Cortex of kidney (tissue), 1 donor: ENCODE data around the gene NRIP2.

ENCODE experiments used
- DNase-seq: peaks from one replicate; lab custom pipeline; 2025; lab: John Stamatoyannopoulos, UW

NRIP2 gene

DNA sequence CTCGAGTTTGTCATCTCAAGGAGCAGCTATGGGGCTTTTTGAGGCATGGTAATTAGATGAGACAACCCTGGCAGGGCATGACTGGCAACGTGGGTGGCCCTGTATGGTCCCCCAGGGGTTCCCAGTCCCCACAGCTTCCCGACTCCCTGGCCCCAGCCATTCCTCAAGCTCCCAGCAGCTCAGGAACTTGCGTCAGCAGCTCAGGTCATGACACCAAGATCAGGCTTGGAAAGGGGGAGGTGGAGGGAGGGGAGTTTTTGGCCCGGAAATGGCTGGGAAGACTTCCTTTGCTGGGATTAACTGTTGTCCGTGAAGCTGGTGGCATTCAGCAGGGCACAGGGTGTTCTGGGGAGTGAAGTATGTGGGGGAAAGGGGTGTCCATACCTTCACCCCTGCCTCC is 10.4 kb upstream of the NRIP2 start:
- no peak for DNase-seq

DNA sequence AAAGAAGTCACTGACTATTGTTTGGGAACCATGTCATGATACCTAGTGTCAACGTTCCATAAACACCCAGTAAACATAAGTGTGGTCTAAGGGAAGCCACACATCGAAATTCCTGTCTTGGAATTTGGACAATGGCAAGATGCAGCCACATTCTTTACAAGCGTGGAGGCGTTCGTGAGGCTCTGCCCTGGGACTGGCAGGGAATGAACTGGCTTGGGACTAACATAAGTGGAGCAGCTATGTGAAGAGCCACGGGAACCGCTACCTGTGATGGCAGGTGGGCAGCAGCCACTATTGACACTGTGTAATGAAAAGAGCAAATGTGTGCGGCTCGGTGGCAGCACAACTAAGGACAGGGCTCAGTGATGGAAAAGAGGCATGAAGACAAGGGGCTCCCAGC is 10.0 kb upstream of the NRIP2 start:
- no peak for DNase-seq

DNA sequence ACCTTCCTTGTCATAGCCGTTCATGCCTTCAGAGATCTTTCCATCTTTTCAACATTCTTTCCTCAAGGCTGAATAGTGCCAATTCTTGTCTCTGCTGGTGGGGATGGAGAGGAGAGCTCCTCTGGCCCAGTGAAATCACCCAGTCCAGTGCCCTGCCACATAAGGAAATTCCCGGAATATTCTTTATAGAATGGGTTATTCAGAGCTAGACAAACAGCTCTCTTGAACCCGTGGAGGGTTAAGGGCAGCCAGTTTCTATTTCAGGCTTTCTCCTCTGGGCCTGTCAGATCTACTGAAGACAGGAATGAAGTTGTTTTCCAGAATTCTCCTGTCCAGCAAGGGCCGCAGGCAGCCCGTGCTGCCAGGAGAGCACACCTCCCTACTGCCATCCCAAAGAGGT is 8.1 kb upstream of the NRIP2 start:
- no peak for DNase-seq

DNA sequence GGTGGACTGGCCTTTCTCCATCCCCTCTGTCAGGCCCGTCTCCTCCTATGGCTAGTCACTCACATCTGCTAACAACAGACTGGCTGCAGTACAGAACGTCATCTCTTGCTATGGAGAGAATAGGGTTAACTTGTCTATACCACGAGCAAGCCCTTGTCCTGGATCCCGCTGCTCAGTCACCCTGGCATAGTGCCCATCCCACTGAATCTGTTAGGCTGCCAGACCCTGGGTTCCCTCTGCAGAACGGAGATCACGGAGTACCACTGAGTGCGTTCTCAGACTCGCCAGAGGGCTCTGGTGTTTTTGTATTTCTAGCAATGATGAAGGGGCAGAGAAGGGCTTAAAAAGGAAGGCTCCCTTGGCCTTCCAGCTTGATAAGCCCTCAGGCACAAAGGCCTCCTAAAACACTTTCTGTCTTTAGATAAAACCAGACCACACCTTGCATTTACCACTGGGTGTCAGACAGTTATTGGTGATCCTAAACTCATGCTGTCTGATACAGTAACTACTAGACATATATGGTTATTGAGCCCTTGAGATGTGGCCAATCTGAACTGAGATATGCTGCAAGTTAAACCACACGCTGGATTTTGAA is 6.3 kb upstream of the NRIP2 start:
- DNase-seq: no peak

DNA sequence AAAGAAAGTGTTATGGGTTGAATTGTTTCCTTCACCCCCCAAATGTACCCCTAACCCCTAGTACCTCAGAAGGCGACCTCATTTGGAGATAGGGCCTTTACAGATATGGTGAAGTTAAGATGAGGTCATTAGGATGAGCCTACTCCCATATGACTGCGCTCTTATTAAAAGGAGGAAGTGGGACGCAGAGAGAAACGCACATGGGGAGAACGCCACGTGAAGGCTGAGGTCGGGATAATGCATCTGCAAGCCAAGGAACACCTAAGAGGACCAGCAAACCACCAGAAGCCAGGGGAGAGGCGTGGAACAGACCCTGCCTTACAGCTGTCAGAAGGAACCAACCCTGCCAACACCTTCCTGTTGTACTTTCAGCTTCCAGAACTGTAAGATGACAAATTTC is 1.7 kb upstream of the NRIP2 start:
- DNase-seq: no peak

DNA sequence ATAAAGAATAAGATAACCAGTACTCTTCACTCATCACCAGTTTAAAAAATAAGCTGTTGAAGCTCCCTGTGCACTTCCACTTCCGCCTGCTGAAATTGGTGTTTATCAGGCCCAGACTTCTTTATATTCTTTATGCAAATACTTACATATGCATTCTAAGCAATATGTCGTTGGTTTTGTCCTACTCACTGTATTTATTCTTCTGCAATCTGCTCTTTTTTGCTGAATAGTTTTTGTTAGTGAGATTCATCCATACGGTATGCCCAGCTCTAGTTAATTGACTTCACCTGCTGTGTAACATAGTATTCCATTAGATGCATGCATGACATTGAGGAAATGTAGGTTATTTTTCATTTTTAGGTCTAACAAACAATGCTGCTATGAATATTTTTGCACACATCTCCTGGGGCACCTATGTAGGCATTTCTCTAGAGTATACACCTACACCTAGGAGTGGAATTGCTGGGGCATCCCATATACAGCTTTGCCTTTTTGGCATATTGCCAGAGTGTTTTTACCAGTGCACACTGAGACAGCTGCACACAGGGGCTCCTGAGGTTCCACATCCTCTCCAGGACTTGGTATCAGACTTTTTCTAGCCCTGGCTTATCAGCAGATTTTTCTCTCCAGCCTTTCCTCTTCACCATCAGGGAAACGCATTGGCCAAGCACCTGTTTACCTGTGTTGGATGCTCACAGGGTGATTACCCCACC is 1.0 kb upstream of the NRIP2 start:
- no peak for DNase-seq

DNA sequence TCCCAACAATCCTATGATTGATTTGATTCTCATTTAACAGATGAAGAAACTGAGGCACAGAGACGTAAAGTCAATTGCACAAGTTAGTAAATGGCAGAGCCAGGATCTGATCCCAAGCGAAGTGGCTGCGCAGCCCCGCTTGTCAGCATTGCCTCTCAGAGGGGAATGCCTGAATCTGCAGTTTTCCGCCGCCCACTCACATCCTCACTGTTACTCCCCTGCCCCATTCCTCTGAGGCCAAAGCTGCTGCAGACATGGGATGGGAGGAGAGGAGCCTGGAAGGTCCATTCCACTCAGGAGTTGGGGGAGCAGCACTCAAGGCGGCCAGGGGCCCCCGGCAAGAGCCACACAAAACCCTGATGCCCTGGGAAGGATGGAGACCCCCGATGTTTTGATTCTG is 1.0 kb downstream of the NRIP2 start:
- no peak for DNase-seq

DNA sequence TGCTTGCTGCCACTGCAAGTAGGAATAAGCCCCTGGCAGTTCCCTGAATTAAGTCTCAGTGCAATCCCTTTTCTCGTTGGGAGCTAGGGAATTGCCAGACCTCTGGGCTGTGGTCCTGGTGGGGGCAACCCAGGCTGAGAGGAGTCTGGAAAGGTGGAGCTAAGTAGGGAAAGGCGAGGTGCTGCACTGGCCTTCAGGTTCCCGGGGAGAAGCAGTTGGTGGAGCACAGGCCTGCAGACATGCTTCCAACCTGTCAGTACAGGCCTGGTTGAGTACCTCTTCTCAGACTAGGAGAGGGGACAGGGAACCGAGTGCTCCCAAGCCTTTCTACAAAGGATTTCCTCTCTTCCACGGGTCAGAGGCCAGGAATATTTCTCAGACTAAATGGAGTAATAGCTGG is 1.5 kb downstream of the NRIP2 start:
- DNase-seq: no peak

DNA sequence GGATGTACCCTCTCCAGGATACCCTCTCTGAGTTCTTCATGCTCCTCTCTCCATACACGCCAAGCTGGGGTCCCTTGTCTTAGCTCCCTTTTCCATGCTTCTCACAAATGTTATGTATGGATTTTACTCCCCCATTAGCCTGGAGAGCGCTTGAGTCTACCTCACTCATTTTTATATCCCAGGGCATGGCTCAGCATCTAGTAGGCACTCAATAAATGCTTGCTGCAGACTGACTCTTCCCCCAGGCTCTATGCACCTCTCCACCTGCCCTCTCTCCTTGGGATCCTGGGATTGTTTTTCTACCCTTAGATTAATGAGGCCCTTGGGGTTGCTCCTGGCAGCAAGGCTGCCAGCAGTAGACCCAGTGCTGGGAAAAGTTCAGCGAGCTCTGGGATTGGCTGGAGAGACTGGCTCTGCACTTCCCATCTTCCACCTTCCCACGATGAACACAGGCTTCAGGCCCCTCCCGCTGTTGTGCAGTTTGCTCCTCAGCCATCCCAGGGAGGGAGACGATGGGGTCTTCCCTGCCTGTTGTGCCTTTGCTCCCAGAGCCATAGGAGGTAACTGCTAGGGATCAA is 2.2 kb downstream of the NRIP2 start:
- DNase-seq: no peak

DNA sequence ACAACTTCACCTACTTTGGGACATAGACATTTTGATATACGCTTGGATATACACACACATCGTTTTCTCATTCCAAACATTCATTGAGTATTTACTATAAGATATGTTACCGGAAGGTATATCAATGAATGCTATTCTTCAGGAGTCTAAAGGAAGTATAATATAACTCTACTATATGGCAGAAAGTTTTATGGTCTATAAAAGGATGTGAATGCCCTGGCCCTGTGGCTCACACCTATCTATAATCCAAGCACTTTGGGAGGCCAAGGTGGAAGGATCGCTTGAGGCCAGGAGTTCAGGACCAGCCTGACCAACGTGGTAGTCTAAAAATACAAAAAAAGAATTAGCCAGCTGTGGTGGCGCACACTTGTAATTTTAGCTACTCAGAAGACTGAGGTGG is 5.6 kb downstream of the NRIP2 start:
- no peak for DNase-seq

DNA sequence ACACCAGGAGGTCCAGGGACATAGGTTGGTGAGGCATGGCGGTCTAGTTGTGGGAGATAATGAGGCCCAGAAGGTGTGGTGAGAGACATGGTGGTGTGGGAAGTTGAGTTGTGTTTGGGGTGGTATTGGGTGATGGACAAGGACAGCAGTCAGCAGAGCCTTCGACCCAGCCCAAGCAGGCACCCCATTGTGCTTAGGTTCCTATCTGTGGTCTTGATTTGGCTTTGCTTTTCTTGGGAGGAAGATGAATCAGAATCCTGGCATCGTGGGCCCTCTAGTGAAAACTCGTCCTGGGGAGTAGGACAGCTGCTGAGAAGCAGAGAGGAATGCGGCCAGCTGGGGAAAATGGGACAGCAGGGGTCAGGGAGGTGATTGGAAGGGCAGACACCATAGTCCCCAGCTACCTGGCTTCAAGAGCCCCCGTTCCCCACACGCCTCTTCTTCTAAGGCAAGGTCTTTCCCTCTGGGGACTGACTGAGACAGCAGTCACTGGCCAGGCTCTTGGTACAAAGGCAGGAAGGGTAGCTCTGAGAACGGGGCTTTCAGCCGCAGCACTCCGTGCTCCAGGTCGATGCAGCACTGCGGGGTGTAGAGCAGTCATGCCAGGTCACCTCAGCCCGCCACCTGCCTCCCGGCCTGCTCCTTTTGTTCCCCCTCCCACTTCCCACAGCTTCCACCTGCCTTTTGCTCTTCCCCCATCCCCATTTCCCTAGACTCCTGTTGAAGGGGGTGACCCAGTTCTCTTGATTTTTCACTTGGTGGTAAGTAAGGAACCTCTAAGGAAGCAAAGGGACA is 7.9 kb downstream of the NRIP2 start:
- DNase-seq: no peak

DNA sequence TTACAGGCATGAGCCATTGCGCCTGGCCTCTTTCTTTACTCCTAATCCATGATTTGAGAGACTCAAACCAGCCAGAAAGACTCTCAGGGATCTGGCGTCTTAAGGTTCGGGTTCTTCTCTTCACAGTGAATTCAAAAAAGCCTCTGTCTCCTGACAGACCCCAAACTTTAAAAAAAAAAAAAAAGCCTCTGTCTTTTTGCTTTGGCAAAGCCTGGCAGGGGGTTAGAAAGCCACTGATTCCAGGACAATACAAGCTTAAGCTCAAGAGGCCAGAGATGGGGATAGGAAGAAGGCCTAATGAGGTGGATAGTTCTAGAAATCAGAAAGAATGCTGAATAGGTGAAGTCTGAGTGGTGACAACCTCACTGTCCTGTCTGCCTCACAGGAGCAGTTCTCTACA is 8.8 kb downstream of the NRIP2 start:
- no peak for DNase-seq

DNA sequence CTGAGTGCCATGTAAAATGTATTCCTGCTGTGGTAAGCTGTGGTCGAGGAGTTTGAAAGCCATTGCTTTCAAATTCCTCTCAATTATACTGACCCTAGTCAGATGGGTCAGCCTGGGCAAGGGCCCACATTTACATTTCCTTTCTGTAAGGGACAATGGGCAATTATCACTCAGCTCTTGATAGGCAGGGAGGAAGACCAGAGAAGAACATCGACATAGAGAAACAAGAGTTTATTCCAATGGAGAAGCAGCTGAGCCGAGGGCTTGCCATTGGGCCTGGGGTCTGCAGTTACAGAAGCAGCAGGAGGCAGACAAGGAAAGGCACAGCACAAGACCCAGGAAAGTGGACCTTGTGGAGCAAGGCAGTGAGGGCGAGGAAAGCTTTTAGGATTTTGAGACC is 9.7 kb downstream of the NRIP2 start:
- no peak for DNase-seq

DNA sequence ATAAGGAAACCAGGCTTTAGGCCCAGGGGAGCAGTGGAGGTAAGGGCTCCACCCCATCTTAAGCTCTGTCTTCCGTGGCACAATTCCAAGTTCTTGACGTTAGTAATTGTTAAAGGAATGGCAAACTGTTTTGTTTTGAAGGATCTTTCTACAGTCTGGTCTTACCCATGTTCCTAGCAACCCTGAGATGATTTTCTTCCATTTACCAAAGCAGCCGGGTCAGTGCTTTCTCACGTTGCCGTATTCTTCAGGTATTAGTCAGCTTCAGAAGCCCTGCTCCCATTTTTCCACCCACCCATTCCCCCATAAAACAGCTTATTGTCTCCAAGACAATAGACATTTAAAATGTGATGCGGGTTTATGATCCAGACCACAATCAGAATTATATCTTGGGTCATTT is 10.3 kb downstream of the NRIP2 start:
- DNase-seq: no peak

DNA sequence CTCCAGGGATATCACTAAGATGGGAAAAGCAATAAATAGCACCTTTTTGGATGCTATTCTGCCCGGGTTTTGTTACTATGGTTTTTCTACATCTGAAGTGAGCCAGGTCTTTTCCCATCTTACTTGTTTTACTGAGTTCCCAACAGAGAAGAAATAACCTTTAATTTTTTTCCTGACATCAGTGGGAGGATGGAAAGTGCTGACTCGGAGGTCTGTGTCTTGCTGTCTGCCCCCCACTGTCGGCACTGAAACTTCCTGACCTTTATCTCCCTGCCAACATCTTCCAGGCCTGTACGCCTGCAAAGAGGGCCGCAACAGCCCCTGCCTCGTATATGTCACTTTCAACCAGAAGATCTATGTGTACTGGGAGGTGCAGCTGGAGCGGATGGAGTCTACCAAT is 11.4 kb downstream of the NRIP2 start:
- DNase-seq: no peak

DNA sequence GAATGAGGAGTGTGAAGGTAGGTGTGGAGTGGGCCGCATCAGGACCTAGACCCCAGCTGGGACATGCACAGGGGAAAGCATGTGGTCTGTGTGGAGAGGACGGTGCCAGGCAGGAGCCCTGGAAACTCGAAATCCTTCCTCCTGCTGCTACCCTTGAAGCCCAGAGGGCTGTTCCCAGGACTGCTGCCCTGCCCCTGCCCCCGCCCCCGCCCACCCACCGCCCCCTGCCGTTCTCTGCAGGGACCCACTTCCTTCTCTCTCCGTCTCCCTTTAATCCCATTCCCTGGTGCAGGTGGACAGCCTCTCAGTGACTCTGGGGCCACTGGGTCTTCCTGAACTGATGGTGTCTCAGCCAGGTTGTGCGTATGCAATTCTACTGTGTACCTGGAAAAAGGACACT is 14.4 kb downstream of the NRIP2 start:
- DNase-seq: no peak

DNA sequence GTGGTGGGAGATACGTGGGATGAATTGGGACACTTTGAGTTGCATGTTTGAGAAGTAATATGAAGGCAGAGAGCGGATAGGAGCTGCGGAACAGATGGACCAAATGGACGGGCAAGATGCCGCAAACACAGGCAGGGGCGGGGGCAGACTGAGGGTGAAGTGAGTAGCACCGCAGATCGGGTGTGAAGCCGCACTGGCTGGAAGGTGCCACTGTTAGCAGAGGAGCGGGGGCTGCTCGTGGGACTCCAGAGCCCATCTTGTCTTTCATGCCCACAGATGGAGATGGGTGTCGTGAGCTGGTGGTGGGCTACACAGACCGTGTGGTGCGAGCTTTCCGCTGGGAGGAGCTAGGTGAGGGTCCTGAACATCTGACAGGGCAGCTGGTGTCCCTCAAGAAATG is 15.0 kb downstream of the NRIP2 start:
- no peak for DNase-seq

DNA sequence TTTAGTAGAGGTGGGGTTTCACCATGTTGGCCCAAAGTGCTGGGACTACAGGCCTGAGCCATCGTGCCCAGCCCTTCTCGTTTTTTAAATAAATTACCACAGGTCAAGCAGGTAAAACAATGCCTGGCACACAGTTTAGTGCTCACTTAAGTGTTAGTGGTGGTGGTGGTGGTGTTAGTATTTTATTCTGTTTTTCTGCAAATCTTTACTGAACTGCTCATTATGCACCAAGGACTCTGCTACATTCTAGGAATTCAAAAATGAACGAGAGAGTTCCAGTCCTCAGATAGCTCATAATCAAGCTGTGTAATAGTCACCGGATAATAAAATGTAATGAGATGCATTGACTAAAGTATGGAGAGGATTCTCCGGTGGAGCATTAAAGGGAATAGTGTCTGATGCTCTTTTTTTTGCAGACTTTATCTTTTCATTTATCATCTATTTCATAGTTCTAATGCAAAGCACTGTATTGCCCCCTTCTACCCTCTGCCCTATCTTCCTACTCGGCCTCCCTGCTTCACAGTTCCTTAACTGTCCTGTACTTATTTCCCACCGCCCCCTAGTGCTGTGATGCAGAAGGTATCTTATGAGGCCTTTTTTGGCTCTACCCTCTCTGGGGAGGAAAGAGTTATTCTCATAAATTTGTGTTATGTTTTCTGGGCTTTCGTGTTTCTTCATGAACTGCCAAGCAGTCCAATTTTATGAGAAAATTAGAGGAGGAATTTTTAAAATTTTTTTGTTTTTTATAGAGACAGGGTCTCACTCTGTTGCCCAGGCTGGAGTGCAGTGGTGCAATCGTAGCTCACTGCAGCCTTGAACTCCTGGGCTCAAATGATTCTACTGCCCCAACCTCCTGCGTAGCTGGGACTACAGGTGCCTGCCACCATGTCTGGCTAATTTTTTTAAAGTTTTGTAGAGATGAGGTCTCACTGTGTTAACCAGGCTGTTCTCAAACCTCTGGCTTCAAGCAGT is 21.3 kb downstream of the NRIP2 start:
- DNase-seq: no peak

DNA sequence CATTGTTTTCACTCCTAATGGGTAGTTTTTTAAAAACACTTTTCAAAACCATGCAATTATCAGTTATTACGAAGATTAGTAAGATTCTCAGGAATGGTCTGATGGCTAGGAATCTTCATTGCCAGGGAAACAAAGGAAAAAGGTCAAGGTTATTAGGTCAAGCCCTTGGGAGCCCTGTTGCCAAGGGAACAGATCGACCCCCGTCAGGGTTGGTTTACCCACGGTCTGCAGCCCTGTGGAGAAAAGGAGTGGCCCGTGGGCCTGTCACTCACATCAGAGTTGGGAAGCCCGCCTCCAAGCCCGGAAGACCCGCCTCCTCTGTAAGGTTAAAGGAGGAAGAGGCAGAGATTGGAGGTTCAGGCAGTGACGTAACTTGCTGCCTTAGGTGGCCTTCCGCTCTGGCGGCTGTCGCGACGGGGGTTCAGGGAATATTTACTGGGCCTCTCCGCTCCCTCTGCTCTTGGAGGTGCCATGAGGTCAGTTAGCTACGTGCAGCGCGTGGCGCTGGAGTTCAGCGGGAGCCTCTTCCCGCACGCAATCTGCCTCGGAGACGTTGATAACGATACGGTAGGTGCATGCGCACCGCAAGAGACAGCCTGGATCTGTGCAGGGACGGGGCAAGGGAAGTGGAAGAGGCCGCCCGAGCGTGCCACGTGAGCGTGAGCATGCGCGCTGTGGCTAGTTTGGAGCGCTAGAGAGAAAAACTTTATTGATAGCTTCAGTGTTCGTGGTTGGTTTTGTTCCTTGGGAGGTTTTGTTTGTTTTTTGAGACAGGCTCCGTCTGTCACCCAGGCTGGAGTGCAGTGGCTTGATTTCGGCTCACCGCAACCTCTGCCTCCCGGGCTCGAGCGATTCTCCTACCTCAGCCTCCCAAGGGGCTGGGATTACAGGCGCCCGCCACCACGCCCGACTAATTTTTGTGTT is 22.3 kb downstream of the NRIP2 start, which contains the start of gene ITFG2:
Gene ITFG2 (plus strand): TSS at position 379 of the 924 bp plus-strand sequence. CDS start 93 bp downstream, at position 472.
- peak; percentile 34 for DNase-seq

DNA sequence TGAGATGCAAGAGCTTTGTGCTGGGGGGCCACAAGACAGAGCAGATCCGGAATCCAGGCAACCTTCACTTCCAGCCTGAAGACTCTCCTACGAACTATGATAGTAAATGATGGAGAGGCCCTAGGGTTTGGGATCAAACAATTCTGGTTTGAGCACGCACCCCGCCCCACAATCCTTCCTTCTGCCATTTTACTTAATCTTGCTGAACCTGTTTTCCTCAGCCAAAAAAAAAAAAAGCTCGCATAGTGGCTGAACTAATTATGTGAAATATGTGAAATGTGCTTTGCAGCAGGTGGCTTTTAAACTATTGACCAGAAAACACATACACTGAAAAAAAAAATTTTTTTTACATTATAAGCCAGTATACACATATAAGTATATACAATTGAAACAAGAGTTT is 23.0 kb downstream of the NRIP2 start:
- no peak for DNase-seq

DNA sequence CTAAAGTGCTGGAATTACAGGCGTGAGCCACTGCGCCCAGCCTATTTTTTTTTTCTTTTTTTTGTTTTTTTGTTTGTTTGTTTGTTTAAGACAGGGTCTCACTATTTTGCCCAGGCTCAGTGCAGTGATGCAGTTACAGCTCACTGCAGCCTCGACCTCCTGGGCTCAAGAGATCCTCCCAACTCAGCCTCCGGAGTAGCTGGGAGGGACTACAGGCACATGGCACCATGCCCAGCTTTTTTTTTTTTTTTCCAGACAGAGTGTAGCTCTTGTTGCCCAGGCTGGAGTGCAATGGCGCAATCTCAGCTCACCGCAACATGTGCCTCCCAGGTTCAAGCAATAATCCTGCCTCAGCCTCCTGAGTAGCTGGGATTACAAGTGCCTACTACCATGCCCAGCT is 28.1 kb downstream of the NRIP2 start:
- no peak for DNase-seq
